Posterior cingulate gyrus (tissue), 11 donors: ENCODE measurements around the gene ATP10A.
A peak's percentile ranks its signal among the peaks of the same experiment; 100 is the strongest.
"Not testable (repeated sequence)": the region's sequence is repeated elsewhere in the genome, so short reads cannot be mapped to it uniquely, and the experiment has no call there.

Experiments used
- DNase-seq, 10 donors: peaks; one replicate each; pipeline versions ENCODE4 v3.0.0 to v3.0.0-alpha.2; 2020 to 2021; ENCODE audit warnings: mixed read lengths in 3 of 10
- intact Hi-C: fragments of 100-400 bp; cut with DNase I; formaldehyde crosslinking; loops from one replicate; pipeline ENCODE4 v1.15.1; 2023

Gene ATP10A

GRCh38 chr15:25859838-25860645 lies 3.1 kb downstream of the ATP10A start:
- intact Hi-C loops, result no loop called here
- peak in 1 of 10 donors; percentile 68 for DNase-seq

DNA sequence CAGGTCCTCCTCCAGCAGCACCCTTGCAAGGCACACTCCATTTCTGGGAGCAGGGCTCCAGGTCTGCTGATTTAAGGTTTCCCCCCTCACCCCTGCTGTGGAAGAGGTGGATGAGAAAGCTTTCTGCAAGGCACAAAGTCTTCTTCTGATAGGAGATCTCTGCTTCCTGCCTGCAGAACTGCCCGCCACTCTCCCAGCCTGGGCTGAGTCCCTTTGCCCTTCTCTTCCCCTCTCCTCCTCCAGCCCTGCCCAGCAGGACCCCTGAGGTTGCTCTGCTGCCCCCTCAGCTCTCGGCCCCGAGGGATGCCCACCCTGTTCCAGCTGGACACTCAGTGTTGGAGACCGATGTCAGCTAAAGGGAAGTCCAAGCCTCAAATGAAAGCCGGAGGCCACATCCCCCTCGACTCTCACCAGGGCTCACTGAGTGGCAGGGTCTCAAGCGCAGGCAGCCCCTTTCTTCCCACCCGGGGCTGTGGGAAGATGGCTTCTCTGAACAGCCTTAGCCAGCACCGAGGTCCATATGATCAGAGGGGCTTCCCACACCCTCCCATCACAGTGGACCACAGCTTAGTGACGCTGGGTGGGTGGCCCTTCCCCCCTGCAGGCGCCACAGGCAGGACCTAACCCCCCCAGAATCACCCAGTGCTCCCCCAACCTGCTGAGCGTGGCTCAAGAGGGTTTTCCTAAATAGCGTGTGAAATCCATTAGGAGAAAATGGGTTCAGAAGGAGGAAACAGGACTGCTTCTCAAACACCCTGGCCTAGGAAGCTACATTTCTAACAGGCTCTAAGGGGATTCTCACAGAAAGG lies 4.0 kb downstream of the ATP10A start:
- DNase-seq, result peak in 1 of 10 donors; percentile 53
- intact Hi-C loops, result no loop called here

DNA sequence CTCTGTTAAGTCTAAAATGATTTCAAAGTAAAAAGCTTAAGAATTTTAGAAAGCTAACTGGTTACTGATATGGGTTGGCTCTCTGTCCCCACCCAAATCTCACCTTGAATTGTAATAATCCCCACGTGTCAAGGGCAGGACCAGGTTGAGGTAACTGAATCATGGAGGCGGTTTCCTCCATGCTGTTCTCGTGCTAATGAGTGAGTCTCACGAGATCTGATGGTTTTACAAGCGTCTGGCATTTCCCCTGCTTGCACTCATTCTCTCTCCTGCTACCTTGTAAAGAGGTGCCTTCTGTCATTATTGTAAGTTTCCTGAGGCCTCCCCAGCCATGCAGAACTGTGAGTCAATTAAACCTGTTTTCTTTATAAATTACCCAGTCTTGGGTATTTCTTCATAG lies 7.1 kb downstream of the ATP10A start:
- intact Hi-C loops, result not testable (repeated sequence)

DNA sequence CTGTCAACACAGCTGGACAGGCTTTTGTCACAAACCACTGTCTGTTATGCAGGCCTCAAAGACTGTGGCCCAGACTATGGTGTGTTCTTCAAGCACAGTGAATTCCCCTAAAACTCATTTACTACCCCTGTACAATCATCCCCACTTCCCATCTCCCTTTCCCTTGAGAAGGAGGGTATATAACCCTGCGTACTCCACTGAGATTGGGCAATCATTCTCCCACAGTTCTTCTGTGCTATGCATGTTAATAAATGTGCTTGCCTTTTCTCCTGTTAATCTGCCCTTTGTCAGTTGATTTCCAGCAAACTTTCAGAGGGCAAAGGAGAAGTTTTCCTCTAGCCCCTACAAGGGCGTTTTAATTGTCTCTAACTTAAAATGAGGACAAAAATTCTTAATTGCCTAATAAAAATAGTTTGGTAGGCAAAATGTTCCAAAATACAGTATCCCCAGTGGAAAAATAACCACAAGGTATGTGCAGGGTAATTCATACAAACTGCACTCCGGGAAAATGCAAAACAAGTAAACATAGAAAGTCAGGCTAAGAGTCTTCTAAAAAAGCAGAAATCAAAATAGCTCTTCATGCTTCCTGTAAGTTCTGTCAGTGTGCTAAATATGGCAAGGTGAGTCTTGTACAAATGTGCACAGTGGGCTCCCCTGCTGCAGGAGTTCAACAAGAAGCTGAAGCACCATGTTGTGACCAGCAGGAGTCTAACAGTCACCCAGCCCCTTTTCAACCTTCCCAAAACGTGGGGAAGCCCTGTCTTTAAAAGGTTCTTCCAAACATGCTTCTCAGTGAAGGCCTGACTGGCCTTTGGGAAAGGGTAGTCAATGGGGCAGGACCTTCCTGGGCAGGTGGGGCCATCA lies 10.2 kb downstream of the ATP10A start:
- no peak for DNase-seq
- intact Hi-C loops, result no loop called here

More for the DNA sequence above, 7.1 kb downstream of the ATP10A start:
- not testable (repeated sequence) for DNase-seq

- no peak for DNase-seq
- intact Hi-C loops, result no loop called here
Measured at GRCh38 chr15:25852027-25852426, 11.1 kb downstream of the ATP10A start.

- intact Hi-C loops, result no loop called here
- DNase-seq, result peak in 1 of 10 donors; percentile 81
Measured at GRCh38 chr15:25850154-25851111, 12.7 kb downstream of the ATP10A start.

DNA sequence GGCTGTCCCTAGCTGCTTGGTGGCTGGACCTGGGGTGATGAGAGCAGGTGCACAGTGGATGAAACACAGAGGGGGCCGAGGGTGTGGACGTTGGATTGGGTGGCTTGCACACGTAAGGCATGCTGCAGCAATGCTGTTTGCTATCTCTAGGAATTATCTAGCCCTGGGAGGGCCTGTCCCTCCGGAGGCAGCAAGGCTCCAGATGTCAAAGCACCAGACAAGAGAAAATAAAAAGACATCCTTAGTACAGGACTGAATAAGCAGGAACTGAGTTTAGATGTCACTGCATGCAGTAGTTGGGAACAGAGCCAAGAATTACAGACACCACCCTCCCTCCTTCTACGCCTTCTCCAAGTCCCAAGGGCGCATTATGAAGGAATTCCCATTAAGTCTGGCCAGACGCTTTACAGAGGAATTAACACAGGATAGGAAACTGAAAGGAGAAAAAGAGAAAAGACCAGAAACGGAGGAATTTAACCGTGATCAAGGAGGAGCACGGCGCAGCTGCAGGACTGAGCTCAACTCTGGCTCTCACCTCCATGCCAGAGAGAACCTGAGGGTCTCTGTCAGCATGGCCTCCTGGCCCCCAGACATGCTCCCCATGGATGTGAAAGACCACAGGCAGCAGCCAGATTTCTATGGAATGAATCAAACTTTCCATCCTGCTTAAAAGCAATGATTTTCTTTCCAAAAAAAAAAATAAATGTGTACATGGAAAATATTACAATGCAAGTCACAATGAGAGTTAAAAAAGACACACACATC lies 13.8 kb downstream of the ATP10A start:
- DNase-seq, result peak in 1 of 10 donors; percentile 54
- intact Hi-C loops, result no loop called here

DNA sequence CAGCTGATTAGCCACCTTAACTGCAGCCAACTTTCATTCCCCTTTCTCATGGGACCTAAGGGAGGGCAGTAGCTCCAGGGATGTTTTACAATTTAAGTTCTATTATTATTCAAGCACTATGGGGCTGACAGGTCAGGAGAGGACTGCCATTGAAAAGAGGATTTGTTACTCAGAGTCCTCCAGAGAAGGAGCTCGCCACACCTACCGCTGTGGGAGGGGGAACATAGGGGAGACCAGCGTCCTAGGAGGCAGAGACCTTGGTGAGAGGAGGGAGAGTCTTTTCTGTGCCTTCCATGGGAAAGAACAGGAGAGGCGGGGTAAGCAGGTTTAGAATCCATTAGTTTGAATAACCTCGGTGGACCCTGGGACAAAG lies 14.4 kb downstream of the ATP10A start:
- no peak for DNase-seq
- intact Hi-C loops, result no loop called here

DNA sequence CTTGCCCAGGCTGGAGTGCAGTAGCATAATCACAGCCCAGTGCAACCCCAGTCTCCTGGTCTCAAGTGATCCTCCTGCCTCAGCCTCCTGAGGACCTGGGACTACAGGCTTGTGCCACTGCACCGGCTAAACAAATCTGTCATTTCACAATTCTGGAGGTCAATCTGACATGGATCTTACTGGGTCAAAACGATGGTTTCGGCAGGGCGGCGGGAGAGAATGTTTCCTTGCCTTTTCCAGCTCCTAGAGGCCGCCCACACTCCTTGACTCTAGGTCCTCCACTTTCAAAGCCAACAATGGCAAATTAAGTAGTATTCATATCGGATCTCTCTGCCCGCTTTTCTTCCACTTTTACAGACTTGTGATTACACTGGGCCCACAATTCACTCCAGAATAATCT lies 14.8 kb downstream of the ATP10A start:
- intact Hi-C loops, result no loop called here
- DNase-seq, result no peak

- DNase-seq, result no peak
- intact Hi-C loops, result no loop called here
Measured at GRCh38 chr15:25847051-25847450, 16.1 kb downstream of the ATP10A start.

DNA sequence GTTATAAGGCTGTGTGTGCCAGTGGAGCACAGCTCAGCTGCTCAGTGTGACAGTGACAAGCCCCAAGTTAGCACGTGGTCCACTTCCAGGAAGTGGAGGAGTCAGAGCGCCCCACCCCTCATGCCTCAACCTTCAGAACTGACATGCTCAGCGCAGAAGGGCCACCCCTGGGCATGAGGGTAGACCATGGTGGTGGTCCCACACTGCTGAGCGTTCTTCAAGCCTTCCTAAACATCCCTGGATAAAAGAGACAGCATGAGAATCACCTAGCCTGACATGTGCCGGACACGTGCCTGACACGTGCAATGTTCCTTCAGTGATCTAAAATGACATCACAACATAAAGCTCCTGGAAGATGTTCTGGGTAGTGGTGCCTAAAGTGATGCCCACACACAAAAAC lies 16.8 kb downstream of the ATP10A start:
- intact Hi-C loops, result no loop called here
- DNase-seq, result no peak

GRCh38 chr15:25844981-25845680 lies 18.0 kb downstream of the ATP10A start:
- DNase-seq, result no peak
- intact Hi-C loops, result no loop called here

DNA sequence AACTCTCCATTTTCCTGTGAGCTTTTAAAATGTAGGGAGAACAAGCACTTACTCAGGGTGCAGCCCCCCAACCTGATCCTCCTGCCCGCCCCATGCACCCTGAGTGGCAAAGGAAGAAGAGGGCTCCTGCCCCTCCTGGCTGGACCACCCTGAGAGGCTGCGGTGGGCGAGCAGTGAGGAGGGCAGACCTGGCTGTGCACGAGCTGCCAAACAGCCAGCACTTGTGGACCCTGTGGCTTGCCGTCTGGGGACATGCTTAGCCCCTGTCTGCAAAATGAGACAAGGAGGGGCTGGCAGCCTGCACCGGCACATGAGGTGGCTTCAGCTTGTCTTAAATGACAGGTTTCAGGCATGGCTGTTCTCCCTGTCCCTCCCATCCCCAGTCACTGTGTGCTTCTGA lies 18.6 kb downstream of the ATP10A start:
- DNase-seq, result no peak
- intact Hi-C loops, result no loop called here

GRCh38 chr15:25844076-25844475 lies 19.1 kb downstream of the ATP10A start:
- no peak for DNase-seq
- intact Hi-C loops, result no loop called here

DNA sequence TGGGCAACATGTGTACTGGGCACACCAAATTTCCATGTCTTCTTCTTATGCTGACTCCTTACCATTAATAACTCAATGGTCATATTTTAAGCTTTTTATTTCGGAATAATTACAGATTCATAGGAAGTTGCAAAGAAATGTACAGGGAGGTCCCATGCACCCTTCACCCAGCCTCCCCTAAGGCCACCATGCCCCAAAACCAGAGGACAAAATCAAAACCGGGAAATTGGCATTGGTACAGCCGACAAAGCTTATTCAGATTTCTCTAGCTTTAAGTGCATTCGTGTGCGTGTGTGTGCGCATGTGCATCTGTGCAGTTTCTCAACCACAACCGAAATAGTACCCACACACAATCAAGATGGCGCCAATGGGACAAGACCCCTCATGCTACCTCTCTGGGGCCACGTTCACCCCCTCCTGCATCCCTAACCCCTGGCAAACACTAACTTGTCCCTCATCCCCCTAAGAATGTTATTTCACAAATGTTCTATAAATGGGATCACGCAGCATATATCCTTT lies 23.4 kb downstream of the ATP10A start:
- DNase-seq, result no peak
- intact Hi-C loops, result no loop called here

DNA sequence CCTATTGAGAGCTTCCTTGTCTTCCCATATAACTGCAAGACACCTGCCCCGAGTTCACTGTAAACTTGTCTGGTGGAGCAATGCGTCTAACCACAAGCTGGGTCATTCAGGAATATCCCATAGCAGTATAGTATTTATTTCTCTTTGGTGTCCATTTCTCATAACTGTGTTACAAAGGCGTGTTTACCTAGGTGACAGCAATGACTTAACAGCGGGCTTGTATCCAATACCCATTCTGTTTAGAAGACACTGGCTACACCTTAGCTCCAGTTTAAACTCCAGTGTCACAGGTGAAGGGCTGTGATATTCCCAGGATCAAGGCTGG lies 24.3 kb downstream of the ATP10A start:
- no peak for DNase-seq
- intact Hi-C loops, result no loop called here

DNA sequence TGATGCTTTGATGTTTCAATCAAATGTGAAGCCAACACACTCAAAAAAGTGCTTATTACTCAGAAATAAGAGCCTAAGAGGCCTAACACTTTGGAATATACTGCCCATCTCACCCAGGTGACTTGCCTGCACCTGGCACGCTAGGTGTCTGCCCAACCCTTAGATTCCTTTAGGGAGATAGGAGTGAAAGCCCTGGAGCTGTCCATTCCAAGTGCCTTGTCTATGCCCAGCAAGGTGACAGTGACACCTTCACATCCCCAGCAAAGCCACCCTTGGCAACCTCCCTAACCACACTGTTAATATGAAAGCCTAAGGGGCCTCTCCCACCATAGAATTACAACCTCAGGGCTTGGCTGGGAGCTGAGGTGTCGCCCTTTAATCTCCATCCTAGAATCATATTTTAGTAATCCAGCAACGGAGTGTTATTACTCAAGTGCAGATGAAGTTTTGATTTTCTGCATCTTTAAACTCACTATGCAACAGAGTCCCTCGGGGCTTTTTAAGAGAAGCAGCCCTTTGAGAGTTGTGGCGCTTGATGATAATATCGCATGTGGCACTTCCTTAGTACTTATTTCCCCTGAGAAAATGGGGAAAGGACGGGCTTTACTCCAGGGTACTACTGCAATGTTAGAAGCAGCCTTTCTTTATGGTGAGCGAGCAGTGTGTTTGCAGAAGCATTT lies 24.8 kb downstream of the ATP10A start:
- no peak for DNase-seq
- intact Hi-C loops, result no loop called here

GRCh38 chr15:25832158-25832557 lies 31.0 kb downstream of the ATP10A start:
- intact Hi-C loops, result no loop called here
- DNase-seq, result no peak
